Upper lobe of right lung (tissue), 1 donor: Measurements from ENCODE around the gene SQSTM1. TPM values are rescaled to one million over a fixed set of nuclear protein-coding genes. Genes with fewer than 3 reads are reported as not detected.

Experiments
- ATAC-seq: fragments of 200-7000 bp; cut with Tn5 transposase; one replicate; pipeline ENCODE4 v1.9.1; 2020; ENCODE audit warnings: mild to moderate bottlenecking, moderate library complexity
- DNase-seq: peaks from one replicate; pipeline ENCODE4 v3.0.0-alpha.2; 2020
- H3K27ac ChIP-seq: fragments of 200-600 bp; one replicate; pipeline ENCODE4 v1.8.0; 2022
- H3K27me3 ChIP-seq: fragments of 200-600 bp; one replicate; pipeline ENCODE4 v1.8.0; 2022; ENCODE audit warnings: mild to moderate bottlenecking
- H3K36me3 ChIP-seq: fragments of 200-600 bp; one replicate; pipeline ENCODE4 v1.8.0; 2022
- H3K4me1 ChIP-seq: fragments of 200-600 bp; one replicate; pipeline ENCODE4 v1.8.0; 2022
- H3K4me3 ChIP-seq: fragments of 200-600 bp; one replicate; pipeline ENCODE4 v1.8.0; 2022; ENCODE audit warnings: mild to moderate bottlenecking
- H3K9me3 ChIP-seq: fragments of 200-600 bp; one replicate; pipeline ENCODE4 v1.8.0; 2022
- CTCF ChIP-seq: fragments of 200-600 bp; IDR thresholded peaks from one replicate; pipeline ENCODE4 v1.8.0; 2022; ENCODE audit warnings: antibody characterized with exemption
- intact Hi-C: fragments of 100-400 bp; cut with DNase I; formaldehyde crosslinking; loops from one replicate; pipeline ENCODE4 v1.11.0; 2022
- total RNA-seq: library from RNA; stranded (reverse); fragmentation: NEBNext Ultra II Directional; extraction: Animal tissue kit (Norgen Biotek cat#: 25700); gene quantifications from one replicate; pipeline ENCODE4 v1.2.1, GENCODE V29; 2021
- donor health status: DM: no; HTN: yes; CAD: no; lungs with severe emphysema.

The SQSTM1 gene
- total RNA-seq, 1 donor from 2014 or later: 501 TPM

- Histone ChIP-seq H3K27ac (no peak overlapping the region), H3K9me3 (no peaks in the 10 kb centered on the region), H3K4me3 (no peak overlapping the region), H3K36me3 (no peaks in the 10 kb centered on the region), H3K4me1 (peaks cover 29% of the 10 kb centered on the region), H3K27me3 (no peaks in the 10 kb centered on the region)
- DNase-seq (peak; percentile 61), ATAC-seq (no peak)
- intact Hi-C loops: no loop called here
- no peak for TF ChIP-seq CTCF
Measured at GRCh38 chr5:179815491-179816249, 5.0 kb upstream of the SQSTM1 start.

- H3K36me3 ChIP-seq: no peaks in the 10 kb centered on the region
- H3K27me3 ChIP-seq: no peaks in the 10 kb centered on the region
- H3K4me3 ChIP-seq: peak overlapping the region; percentile 55
- ATAC-seq: no peak
- no peaks in the 10 kb centered on the region for H3K9me3 ChIP-seq
- TF ChIP-seq CTCF: no peak
- peaks cover 29% of the 10 kb centered on the region for H3K4me1 ChIP-seq
- intact Hi-C loops: no loop called here
- H3K27ac ChIP-seq: peak overlapping the region; percentile 17
- peak; percentile 59 for DNase-seq
Measured at GRCh38 chr5:179816401-179816795, 4.3 kb upstream of the SQSTM1 start.

GRCh38 chr5:179816796-179817469 lies 3.8 kb upstream of the SQSTM1 start:
- Histone ChIP-seq H3K27ac (peak overlapping the region; percentile 17), H3K4me1 (peaks cover 29% of the 10 kb centered on the region), H3K36me3 (peaks cover 2% of the 10 kb centered on the region), H3K4me3 (peak overlapping the region; percentile 55), H3K27me3 (no peaks in the 10 kb centered on the region), H3K9me3 (no peaks in the 10 kb centered on the region)
- no peak for TF ChIP-seq CTCF
- intact Hi-C loops: no loop called here
- ATAC-seq (no peak), DNase-seq (peak; percentile 74)

- intact Hi-C loops: no loop called here
- Histone ChIP-seq H3K27me3 (no peaks in the 10 kb centered on the region), H3K36me3 (peaks cover 7% of the 10 kb centered on the region), H3K4me3 (peak overlapping the region; percentile 55), H3K27ac (peak overlapping the region; percentile 97), H3K4me1 (peaks cover 33% of the 10 kb centered on the region), H3K9me3 (no peaks in the 10 kb centered on the region)
- DNase-seq (peak; percentile 61), ATAC-seq (no peak)
- no peak for TF ChIP-seq CTCF
Measured at GRCh38 chr5:179817470-179817840, 3.2 kb upstream of the SQSTM1 start.

- Histone ChIP-seq H3K36me3 (peaks cover 14% of the 10 kb centered on the region), H3K27ac (peak overlapping the region; percentile 97), H3K4me1 (peaks cover 40% of the 10 kb centered on the region), H3K9me3 (no peaks in the 10 kb centered on the region), H3K4me3 (peak overlapping the region; percentile 100), H3K27me3 (no peaks in the 10 kb centered on the region)
- TF ChIP-seq CTCF: no peak
- no peak for ATAC-seq
- DNase-seq: peak; percentile 66
- intact Hi-C loops: no loop called here
Measured at GRCh38 chr5:179817890-179818745, 2.6 kb upstream of the SQSTM1 start.
